Endometrial microvascular endothelial cells (primary cell): Measurements from ENCODE around the gene NDUFA13. TPM values are rescaled to one million over a fixed set of nuclear protein-coding genes. Genes with fewer than 3 reads are reported as not detected.

Experiments used
- in situ Hi-C: cut with HindIII; loops from 2 replicates; pipeline ENCODE4 v1.10.0; 2017; ENCODE audit warnings: low sequenced_read_pairs, low pct_unique_long_range_greater_than_20kb; ENCODE audit errors: inconsistent ontology term
- total RNA-seq: library from RNA; depleted of rRNA; stranded (reverse); fragments of >200 nt; gene quantifications from one replicate; pipeline ENCODE4 v1.2.3, GENCODE V29; 2015; ENCODE audit errors: inconsistent ontology term

Gene NDUFA13
- total RNA-seq, 1 donor from 2014 or later: 2.9 TPM

GRCh38 chr19:19540715-19541515 lies 24.9 kb downstream of the NDUFA13 start:
- in situ Hi-C loops: no loop called here

GRCh38 chr19:19541616-19542015 lies 25.6 kb downstream of the NDUFA13 start:
- in situ Hi-C loops: no loop called here

- in situ Hi-C loops: no loop called here
Observed at GRCh38 chr19:19542507-19542906, 26.5 kb downstream of the NDUFA13 start.

GRCh38 chr19:19543101-19543500 lies 27.1 kb downstream of the NDUFA13 start:
- in situ Hi-C loops: no loop called here

GRCh38 chr19:19543640-19544039 lies 27.6 kb downstream of the NDUFA13 start:
- in situ Hi-C loops: no loop called here

- in situ Hi-C loops: no loop called here
Observed at GRCh38 chr19:19544257-19544953, 28.4 kb downstream of the NDUFA13 start.

- in situ Hi-C loops: no loop called here
Observed at GRCh38 chr19:19544954-19545591, 29.0 kb downstream of the NDUFA13 start.

- in situ Hi-C loops: no loop called here
Observed at GRCh38 chr19:19545707-19546106, 29.7 kb downstream of the NDUFA13 start.

- in situ Hi-C loops: no loop called here
Observed at GRCh38 chr19:19546751-19547162, 30.7 kb downstream of the NDUFA13 start.

GRCh38 chr19:19547674-19548336 lies 31.8 kb downstream of the NDUFA13 start:
- in situ Hi-C loops: no loop called here

- in situ Hi-C loops: no loop called here
Observed at GRCh38 chr19:19548915-19549759, 33.1 kb downstream of the NDUFA13 start.

GRCh38 chr19:19549804-19550464 lies 33.9 kb downstream of the NDUFA13 start:
- in situ Hi-C loops: no loop called here

GRCh38 chr19:19550485-19550929 lies 34.5 kb downstream of the NDUFA13 start:
- in situ Hi-C loops: no loop called here

GRCh38 chr19:19550972-19551852 lies 35.2 kb downstream of the NDUFA13 start:
- in situ Hi-C loops: no loop called here

- in situ Hi-C loops: no loop called here
Observed at GRCh38 chr19:19551853-19552192, 35.8 kb downstream of the NDUFA13 start.

GRCh38 chr19:19552798-19553197 lies 36.8 kb downstream of the NDUFA13 start:
- in situ Hi-C loops: no loop called here

GRCh38 chr19:19553670-19554069 lies 37.6 kb downstream of the NDUFA13 start:
- in situ Hi-C loops: no loop called here
